ENCODE data around the gene C3orf52. TPM values are rescaled to one million over a fixed set of nuclear protein-coding genes. Genes with fewer than 3 reads are reported as not detected.

The C3orf52 gene
- total RNA-seq, 1 experiment from 2014 or later, result 14.3 TPM

DNA sequence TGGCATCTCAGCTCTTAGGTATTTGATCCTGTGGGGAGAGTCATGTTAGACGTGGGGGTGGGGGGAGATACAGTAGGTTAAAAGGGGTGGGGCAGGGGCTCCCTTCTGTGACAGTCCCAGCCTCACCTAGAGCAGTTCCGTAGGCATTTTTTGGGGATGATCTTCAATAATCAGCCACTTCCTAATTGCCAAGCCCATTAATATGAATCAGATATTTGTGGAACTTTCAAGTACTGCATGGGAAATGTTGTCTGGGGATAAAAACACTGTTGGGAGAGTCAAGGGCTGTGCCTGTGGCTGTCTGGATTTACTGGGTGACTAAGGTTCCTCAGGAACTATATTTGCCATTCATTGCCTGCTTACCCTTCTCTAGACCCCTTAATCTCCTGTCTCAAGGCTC, 9.5 kb downstream of the C3orf52 start (continued):
- TF ChIP-seq GRHL2 (CRISPR knock-in tag; IDR thresholded peaks at IDR 0.05; ENCODE audit: insufficient replicate concordance, severe bottlenecking), result no peak

DNA sequence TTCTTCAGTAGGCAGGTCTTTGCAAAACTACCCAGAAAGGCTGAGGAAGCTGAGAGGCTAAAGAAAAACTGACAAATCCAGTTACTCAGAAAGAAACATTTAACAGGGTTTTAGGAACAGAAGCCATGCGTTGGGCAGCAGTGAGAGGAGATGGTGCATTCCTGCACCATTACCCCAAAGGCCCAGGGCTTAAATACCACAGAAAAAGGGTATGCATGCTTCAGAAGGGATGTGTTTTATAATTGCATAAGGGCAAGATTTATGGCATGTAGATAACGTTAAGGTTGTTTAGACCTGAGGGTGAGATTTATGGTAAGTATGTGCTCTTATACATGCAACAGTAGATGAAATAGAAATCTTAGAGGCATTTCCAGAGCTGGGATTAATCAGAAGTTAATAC, 10.0 kb downstream of the C3orf52 start:
- Mint-ChIP-seq H3K4me3 (no peak overlapping the region), H3K27me3 (ENCODE audit: low read depth) (no peaks in the 10 kb centered on the region), H3K9me3 (no peaks in the 10 kb centered on the region), H3K36me3 (0 out of 2 replicates have a peak, but pooled peaks cover 6% of the 10 kb centered on the region), H3K27ac (no peak overlapping the region), H3K4me1 (peaks cover 26% of the 10 kb centered on the region)
- POLR2A ChIA-PET, result no interaction called here
- DNase-seq (ENCODE audit: low spot score) (no peak), ATAC-seq (no peak)
- CTCF ChIA-PET, result no interaction called here
- TF ChIP-seq, protein P1, sequence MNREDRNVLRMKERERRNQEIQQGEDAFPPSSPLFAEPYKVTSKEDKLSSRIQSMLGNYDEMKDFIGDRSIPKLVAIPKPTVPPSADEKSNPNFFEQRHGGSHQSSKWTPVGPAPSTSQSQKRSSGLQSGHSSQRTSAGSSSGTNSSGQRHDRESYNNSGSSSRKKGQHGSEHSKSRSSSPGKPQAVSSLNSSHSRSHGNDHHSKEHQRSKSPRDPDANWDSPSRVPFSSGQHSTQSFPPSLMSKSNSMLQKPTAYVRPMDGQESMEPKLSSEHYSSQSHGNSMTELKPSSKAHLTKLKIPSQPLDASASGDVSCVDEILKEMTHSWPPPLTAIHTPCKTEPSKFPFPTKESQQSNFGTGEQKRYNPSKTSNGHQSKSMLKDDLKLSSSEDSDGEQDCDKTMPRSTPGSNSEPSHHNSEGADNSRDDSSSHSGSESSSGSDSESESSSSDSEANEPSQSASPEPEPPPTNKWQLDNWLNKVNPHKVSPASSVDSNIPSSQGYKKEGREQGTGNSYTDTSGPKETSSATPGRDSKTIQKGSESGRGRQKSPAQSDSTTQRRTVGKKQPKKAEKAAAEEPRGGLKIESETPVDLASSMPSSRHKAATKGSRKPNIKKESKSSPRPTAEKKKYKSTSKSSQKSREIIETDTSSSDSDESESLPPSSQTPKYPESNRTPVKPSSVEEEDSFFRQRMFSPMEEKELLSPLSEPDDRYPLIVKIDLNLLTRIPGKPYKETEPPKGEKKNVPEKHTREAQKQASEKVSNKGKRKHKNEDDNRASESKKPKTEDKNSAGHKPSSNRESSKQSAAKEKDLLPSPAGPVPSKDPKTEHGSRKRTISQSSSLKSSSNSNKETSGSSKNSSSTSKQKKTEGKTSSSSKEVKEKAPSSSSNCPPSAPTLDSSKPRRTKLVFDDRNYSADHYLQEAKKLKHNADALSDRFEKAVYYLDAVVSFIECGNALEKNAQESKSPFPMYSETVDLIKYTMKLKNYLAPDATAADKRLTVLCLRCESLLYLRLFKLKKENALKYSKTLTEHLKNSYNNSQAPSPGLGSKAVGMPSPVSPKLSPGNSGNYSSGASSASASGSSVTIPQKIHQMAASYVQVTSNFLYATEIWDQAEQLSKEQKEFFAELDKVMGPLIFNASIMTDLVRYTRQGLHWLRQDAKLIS (CRISPR knock-in tag; IDR thresholded peaks at IDR 0.05; ENCODE audit: borderline replicate concordance), result no peak
- TF ChIP-seq GRHL2 (CRISPR knock-in tag; IDR thresholded peaks at IDR 0.05; ENCODE audit: insufficient replicate concordance, severe bottlenecking) (no peak), ZBTB21 (CRISPR knock-in tag; IDR thresholded peaks at IDR 0.05; ENCODE audit: borderline replicate concordance) (no peak), RELA (CRISPR knock-in tag; IDR thresholded peaks at IDR 0.05; ENCODE audit: borderline replicate concordance) (no peak), CREB1 (CRISPR knock-in tag; IDR thresholded peaks at IDR 0.05) (no peak), FOXK1 (CRISPR knock-in tag; IDR thresholded peaks at IDR 0.05) (no peak), ZNF219 (CRISPR knock-in tag; IDR thresholded peaks at IDR 0.05; ENCODE audit: borderline replicate concordance) (no peak)
- TF ChIP-seq, protein P2, sequence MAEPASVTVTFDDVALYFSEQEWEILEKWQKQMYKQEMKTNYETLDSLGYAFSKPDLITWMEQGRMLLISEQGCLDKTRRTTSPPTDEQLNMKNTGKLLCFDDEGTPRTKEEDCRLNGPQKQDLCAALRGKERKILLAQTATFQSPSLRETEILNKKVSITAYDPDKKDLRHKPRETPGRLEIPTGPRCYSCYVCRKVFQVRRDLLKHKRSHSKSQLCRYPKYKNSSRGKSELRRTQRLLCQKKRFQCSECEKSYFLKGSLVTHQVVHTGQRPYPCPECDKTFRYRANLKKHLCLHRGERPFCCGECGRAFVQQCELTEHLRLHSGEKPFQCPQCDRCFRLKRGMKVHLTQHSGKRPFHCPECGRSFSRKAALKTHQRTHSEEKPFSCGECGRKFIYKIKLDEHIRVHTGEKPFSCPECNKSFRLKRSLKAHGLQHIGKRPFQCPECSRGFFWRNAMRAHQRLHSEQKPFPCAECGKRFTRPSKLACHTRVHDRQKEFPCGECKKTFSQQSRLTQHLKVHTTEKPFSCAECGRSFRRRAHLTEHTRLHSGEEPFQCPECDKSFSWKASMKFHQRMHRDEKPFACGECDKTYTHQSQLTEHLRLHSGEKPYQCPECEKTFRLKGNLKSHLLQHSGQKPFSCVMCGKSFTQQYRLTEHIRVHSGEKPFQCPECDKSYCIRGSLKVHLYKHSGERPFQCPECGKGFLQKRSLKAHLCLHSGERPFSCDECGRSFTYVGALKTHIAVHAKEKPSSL (CRISPR knock-in tag; conservative IDR thresholded peaks at IDR 0.05), result no peak

DNA sequence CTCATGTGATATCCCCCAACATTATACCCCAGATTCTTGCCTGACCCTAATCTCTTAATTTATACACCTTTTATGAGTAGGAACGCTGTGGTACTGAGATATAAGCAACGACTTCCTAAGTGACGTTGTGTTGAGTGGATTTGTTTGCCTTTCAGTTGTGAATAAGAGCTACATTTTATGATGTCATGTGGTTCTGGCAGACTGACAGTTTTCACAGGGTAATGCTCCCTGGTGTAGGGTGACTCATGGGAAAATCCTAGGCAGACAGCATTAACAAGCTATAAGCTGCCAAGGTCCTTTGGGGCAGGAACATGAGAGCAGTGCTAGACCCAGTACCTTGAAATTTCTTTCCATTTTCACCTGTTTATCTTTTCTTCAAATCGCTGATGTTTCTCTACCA, 11.2 kb downstream of the C3orf52 start:
- ChIA-PET CTCF (interaction anchor here (2.2 kb wide), 1 partner anchor 14 kb away, joined by 5 read pairs; no protein-coding TSS in a partner anchor), POLR2A (no interaction called here)
- no peaks in the 10 kb centered on the region for H3K27me3 Mint-ChIP-seq (ENCODE audit: low read depth)
- H3K27ac Mint-ChIP-seq, result no peak overlapping the region
- peaks cover 25% of the 10 kb centered on the region for H3K4me1 Mint-ChIP-seq
- H3K4me3 Mint-ChIP-seq, result no peak overlapping the region
- ATAC-seq, result no peak
- H3K36me3 Mint-ChIP-seq, result 0 out of 2 replicates have a peak, but pooled peaks cover 6% of the 10 kb centered on the region
- no peak for DNase-seq (ENCODE audit: low spot score)
- no peaks in the 10 kb centered on the region for H3K9me3 Mint-ChIP-seq
- no peak for TF ChIP-seq ETV6 (CRISPR knock-in tag; IDR thresholded peaks at IDR 0.05)
- no peak for TF ChIP-seq ZNF671 (CRISPR knock-in tag; IDR thresholded peaks at IDR 0.05)
- TF ChIP-seq, protein P3, sequence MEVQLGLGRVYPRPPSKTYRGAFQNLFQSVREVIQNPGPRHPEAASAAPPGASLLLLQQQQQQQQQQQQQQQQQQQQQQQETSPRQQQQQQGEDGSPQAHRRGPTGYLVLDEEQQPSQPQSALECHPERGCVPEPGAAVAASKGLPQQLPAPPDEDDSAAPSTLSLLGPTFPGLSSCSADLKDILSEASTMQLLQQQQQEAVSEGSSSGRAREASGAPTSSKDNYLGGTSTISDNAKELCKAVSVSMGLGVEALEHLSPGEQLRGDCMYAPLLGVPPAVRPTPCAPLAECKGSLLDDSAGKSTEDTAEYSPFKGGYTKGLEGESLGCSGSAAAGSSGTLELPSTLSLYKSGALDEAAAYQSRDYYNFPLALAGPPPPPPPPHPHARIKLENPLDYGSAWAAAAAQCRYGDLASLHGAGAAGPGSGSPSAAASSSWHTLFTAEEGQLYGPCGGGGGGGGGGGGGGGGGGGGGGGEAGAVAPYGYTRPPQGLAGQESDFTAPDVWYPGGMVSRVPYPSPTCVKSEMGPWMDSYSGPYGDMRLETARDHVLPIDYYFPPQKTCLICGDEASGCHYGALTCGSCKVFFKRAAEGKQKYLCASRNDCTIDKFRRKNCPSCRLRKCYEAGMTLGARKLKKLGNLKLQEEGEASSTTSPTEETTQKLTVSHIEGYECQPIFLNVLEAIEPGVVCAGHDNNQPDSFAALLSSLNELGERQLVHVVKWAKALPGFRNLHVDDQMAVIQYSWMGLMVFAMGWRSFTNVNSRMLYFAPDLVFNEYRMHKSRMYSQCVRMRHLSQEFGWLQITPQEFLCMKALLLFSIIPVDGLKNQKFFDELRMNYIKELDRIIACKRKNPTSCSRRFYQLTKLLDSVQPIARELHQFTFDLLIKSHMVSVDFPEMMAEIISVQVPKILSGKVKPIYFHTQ (CRISPR knock-in tag; IDR thresholded peaks at IDR 0.05), result no peak
- TF ChIP-seq GABPB1 (CRISPR knock-in tag; IDR thresholded peaks at IDR 0.05), result no peak
- TF ChIP-seq JAZF1 (CRISPR knock-in tag; IDR thresholded peaks at IDR 0.05), result no peak
- TF ChIP-seq RORB (CRISPR knock-in tag; IDR thresholded peaks at IDR 0.05), result no peak
- no peak for TF ChIP-seq MYBL2 (CRISPR knock-in tag; IDR thresholded peaks at IDR 0.05)
- TF ChIP-seq, protein P4, sequence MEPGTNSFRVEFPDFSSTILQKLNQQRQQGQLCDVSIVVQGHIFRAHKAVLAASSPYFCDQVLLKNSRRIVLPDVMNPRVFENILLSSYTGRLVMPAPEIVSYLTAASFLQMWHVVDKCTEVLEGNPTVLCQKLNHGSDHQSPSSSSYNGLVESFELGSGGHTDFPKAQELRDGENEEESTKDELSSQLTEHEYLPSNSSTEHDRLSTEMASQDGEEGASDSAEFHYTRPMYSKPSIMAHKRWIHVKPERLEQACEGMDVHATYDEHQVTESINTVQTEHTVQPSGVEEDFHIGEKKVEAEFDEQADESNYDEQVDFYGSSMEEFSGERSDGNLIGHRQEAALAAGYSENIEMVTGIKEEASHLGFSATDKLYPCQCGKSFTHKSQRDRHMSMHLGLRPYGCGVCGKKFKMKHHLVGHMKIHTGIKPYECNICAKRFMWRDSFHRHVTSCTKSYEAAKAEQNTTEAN (CRISPR knock-in tag; IDR thresholded peaks at IDR 0.05), result no peak
- no peak for TF ChIP-seq ZNF138 (CRISPR knock-in tag; conservative IDR thresholded peaks at IDR 0.05)
- no peak for TF ChIP-seq ZNF263 (CRISPR knock-in tag; IDR thresholded peaks at IDR 0.05; ENCODE audit: low read depth)
- TF ChIP-seq ZNF317 (CRISPR knock-in tag; IDR thresholded peaks at IDR 0.05; ENCODE audit: borderline replicate concordance, low read depth), result no peak
- TF ChIP-seq, protein P5, sequence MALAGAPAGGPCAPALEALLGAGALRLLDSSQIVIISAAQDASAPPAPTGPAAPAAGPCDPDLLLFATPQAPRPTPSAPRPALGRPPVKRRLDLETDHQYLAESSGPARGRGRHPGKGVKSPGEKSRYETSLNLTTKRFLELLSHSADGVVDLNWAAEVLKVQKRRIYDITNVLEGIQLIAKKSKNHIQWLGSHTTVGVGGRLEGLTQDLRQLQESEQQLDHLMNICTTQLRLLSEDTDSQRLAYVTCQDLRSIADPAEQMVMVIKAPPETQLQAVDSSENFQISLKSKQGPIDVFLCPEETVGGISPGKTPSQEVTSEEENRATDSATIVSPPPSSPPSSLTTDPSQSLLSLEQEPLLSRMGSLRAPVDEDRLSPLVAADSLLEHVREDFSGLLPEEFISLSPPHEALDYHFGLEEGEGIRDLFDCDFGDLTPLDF (CRISPR knock-in tag; IDR thresholded peaks at IDR 0.05), result no peak
- TF ChIP-seq, protein P6, sequence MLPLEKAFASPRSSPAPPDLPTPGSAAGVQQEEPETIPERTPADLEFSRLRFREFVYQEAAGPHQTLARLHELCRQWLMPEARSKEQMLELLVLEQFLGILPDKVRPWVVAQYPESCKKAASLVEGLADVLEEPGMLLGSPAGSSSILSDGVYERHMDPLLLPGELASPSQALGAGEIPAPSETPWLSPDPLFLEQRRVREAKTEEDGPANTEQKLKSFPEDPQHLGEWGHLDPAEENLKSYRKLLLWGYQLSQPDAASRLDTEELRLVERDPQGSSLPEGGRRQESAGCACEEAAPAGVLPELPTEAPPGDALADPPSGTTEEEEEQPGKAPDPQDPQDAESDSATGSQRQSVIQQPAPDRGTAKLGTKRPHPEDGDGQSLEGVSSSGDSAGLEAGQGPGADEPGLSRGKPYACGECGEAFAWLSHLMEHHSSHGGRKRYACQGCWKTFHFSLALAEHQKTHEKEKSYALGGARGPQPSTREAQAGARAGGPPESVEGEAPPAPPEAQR (CRISPR knock-in tag; IDR thresholded peaks at IDR 0.05), result no peak

Measured in WTC11 (cell line).